COR-L47 (cell line): Measurements from ENCODE around the gene NR5A2.
"Not testable (repeated sequence)": the region's sequence is repeated elsewhere in the genome, so short reads cannot be mapped to it uniquely, and the experiment has no call there.

ENCODE experiments used
- DNase-seq: peaks from one replicate; lab custom pipeline; 2025; lab: John Stamatoyannopoulos, UW

Gene NR5A2

GRCh38 chr1:200165493-200166220, 138.1 kb downstream of the NR5A2 start:
- DNase-seq, result no peak

GRCh38 chr1:200166411-200166810, 138.9 kb downstream of the NR5A2 start:
- DNase-seq, result no peak

DNA sequence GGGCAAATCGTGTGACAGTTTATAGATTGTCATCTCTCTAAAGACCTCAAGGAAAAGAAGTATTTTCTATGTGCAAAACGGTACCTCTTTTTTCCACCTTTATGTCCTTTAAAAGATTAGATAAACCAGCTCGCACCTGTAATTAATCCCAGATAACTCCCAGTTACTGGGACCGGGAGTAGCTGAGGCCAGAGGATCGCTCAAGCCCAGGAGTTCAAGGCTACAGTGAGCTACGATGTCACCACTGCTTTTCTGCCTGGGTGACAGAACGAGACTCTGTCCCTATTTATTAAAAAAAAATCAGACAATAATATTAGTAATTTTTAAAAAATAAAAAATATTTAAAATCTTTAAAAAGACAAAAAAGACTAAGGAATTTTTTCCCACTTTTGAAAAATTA, 141.4 kb downstream of the NR5A2 start:
- no peak for DNase-seq

GRCh38 chr1:200172311-200172710, 144.8 kb downstream of the NR5A2 start:
- DNase-seq, result no peak

DNA sequence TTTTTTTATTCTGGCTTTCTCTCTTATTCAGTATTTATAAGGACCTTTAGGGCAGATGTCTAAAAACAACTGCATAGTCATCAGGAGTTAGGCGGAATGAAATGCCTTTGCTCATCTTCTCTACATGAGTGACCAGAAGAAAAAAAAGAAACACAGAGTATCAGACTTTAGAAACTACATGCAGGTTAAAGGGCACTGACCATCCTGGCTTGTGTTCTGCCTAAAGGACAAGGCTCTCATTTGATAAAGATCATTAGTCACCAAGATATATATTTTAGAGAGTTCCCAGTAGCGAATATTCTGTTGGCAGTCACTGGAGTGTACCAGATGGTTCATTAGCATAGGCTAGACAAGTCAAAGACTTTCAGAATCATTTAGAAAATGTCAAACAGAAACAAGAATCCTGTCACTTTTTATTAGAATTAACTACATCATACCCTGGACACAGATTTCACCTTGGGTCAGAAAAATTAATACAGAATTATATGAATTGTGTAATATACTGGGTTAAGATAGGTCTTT, 145.6 kb downstream of the NR5A2 start:
- no peak for DNase-seq

DNA sequence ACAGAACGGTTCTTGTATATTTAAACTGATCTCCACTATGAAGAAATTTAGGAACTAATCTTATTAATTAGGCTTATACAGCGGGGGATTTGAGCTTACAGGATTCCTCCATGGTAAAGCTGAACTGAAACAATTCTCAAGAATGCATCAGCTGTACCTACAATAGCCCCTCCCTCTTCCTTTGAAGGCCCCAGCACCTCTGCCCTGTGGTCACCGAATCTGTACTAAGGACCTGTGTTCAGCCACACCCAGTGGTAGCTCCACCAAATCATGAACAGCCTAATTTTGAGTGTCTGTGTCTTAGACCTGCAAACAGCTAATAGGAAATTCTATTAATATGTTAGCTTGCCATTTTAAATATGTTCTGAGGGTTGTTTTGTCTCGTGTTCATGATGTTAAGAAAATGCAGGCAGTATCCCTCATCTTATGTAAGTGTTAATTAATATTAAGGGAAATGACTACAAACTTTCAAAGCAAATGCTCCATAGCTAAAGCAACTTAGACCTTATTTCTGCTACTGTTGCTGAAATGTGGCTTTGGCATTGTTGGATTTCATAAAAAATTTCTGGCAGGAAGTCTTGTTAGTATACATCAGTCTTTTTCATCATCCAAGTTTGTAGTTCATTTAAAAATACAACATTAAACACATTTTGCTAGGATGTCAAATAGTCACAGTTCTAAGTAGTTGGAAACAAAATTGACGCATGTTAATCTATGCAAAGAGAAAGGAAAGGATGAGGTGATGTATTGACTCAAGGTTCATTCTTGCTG, 147.2 kb downstream of the NR5A2 start:
- DNase-seq, result no peak

DNA sequence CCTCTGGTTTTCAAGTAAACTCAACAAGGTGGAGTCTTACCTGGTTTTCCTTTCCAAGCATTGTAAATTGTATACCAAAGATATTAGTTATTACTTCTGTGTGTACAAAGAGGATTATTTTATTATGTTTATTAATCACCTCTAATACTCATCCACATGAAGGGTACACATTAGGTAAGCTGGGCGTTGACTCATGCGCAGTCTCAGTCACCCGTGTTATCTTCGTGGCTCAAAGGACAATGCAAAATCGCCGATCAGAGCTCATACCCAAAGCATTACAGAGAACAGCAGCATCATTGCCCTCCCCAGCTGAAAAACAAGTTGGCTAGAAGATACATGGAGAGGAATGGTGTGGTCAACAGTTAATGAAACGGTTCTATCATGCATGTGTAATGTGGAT, 148.7 kb downstream of the NR5A2 start:
- no peak for DNase-seq

DNA sequence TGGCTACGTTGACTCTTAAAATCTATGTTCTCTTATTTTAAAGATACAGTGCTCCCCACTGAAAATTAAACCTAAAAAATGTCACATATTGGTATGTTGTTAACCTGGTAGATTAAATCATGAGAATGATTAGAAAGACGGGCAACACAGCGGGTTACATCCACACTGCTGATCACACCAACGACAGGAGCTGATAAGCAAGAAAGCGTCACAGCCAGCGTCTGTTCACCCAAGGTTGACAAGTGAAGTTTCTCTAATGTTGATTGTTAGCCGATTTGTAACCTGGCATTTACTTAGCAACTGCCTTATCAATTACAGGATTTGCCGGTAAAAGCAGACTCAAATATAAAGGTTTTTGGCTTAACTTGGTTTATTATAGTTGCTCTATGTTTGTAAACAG, 149.3 kb downstream of the NR5A2 start:
- DNase-seq, result no peak

DNA sequence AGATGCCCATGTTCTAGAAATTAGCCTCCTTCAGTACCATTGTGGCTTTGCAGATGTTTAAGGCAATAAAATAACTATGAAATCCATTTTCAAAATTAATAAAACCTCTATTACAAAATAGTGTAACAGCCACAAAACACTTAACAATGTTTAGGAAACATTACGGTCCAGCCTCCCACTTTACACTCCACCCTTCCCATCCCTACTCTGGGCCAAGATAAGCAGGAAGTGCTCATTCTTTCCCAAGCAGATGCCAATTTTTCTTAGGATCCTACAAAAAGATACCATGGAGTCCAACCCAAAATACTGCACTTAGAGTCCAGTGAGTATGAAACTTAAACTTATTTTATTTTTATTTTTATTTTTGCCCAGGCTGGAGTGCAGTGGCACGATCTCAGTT, 150.8 kb downstream of the NR5A2 start:
- DNase-seq, result no peak

DNA sequence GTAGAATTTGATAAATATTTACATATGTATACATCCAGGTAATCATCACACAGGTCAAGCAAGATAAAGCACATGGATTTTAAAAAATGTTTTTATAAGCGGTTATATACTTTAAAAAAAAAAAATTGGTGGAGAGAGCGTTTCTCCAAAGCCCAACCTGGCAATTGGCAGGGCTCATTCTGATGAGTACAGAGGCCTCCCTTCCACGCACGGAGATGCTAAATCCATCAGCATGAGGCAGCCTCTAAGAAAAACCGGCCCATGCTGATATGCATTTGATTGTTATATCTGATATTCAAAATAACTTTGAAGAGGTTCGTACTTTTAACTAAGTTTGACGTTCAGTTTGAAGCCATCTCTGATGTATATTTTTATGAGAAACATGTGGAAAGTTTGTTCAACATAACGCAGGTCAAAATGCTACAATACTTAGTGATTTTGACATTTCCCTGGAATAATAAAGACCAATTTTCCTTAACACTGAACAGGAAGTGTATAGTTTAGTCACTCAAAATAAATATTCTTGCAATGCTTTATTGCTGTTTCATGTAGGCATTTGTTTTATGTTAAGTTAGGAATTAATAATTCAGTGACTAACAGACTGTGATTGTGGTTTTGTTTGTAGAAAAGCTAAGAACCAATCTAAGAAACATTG, 151.7 kb downstream of the NR5A2 start:
- no peak for DNase-seq

DNA sequence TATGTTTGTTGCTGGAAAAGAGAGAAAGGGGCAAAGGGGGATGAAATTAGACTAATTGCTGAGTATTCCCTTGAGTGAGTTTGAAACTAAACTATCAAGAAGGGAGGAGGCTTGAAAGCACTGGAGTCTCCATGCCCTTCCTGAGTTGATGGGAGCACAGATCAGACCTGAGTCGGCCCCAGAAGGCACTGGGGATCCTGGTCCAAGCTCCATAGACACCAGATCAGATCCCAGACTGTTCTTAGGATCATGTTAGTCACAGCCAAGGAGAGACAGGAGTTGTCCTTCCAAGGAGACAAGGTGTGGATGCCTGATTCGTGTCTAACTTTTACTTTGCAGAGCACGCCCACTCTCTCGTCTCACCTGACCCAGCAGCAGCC, 152.3 kb downstream of the NR5A2 start:
- no peak for DNase-seq

DNA sequence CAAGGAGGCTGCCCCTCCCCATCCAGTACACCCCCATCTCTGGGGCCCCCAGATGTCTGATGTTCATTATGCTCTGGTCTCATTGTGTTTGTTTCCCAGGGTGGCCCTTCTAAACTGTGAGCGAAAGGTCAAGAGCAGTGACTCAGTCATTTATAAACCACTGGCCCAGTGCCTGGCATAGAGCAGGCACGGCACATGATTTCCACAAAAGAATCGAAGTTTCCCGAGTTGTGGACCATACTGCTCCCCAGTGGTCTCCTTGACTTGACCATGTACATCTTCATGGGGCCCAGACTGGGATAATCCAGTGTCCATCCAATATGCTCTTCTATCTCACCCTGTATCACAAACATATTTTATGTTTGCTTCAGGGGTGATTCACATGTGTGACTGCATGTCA, 153.3 kb downstream of the NR5A2 start:
- no peak for DNase-seq

- DNase-seq, result no peak
Measured at GRCh38 chr1:200181861-200182260, 154.4 kb downstream of the NR5A2 start.

- no peak for DNase-seq
Measured at GRCh38 chr1:200182701-200183100, 155.2 kb downstream of the NR5A2 start.

- DNase-seq, result no peak
Measured at GRCh38 chr1:200183637-200184036, 156.1 kb downstream of the NR5A2 start.

DNA sequence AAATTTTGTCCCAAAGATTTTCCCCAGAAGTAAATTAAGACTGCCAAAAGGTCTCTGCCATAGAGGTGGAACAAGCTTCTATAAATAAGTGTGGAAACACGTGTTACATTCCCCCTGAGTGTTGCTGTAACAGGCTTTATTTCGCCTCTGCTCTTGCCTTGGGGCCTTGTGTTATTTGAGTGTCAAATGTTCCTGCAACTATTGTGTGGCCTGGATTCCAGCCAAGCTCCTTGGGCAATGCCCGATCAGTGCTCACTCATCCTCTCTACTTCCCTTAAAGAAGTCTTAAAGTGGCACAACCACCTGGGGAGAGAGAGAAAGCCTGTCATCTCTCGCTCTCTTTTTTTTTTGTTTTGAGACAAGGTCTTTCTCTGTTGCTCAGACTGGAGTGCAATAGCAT, 156.7 kb downstream of the NR5A2 start:
- DNase-seq, result peak; percentile 78

DNA sequence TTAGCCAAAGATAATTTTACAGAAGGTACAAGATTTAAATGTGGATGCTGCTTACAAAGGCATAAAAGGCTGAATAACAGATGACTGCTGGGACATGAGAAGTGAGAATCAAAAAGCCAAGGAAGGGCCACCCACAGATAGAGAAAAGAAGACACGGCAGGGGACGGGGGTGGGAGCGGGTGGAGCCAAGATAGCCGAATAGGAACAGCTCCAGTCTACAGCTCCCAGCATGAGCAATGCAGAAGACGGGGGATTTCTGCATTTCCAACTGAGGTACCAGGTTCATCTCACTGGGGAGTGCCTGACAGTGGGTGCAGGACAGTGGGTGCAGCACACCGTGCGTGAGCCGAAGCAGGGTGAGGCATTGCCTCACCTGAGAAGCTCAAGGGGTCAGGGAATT, 157.7 kb downstream of the NR5A2 start:
- not testable (repeated sequence) for DNase-seq

DNA sequence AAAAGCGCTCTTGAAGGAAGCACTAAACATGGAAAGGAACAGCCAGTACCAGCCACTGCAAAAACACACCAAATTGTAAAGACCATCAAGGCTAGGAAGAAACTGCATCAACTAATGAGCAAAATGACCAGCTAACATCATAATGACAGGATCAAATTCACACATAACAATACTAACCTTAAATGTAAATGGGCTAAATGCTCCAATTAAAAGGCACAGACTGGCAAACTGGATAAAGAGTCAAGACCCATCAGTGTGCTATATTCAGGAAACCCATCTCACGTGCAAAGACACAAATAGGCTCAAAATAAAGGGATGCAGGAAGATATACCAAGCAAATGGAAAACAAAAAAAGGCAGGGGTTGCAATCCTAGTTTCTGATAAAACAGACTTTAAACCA, 159.8 kb downstream of the NR5A2 start:
- not testable (repeated sequence) for DNase-seq

DNA sequence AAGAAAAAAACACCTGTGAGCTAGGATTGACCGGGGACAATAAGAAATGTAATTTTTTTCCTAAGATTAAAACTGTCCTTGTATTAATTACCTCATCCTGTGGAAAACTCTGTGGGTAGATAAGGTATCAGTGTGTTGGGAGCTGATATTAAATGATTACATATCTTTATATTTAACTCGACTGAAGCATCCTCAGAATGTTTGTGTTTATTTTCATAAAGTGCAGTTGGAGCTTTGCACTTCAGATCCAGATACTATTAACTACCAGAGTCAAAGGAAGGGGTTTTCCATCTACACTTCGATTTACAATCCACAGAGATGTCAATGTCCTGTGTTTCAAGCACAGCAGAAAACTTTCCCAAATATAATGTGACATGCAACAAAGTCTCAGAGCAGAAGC, 164.5 kb downstream of the NR5A2 start:
- no peak for DNase-seq

GRCh38 chr1:200194477-200194876, 167.0 kb downstream of the NR5A2 start:
- DNase-seq, result no peak

DNA sequence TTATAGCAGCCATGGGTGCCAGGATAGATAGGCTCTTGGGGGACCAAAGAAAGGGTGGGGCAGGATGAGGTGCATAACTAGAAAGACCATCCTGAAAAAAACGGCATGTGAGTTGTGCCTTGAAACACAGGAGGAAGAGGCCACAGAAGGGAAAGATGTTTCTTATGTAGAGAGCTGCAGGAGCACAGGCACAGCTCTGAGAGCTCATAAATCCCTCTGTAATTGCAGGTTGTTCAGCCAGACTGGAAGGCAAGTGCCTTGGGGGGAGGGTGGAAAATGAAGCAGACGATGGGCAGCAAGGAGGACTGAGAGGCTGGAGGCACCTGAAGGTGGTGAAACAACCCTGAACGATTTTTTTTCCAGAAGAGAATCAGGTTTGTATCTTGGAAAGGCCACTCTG, 170.7 kb downstream of the NR5A2 start:
- DNase-seq, result no peak

DNA sequence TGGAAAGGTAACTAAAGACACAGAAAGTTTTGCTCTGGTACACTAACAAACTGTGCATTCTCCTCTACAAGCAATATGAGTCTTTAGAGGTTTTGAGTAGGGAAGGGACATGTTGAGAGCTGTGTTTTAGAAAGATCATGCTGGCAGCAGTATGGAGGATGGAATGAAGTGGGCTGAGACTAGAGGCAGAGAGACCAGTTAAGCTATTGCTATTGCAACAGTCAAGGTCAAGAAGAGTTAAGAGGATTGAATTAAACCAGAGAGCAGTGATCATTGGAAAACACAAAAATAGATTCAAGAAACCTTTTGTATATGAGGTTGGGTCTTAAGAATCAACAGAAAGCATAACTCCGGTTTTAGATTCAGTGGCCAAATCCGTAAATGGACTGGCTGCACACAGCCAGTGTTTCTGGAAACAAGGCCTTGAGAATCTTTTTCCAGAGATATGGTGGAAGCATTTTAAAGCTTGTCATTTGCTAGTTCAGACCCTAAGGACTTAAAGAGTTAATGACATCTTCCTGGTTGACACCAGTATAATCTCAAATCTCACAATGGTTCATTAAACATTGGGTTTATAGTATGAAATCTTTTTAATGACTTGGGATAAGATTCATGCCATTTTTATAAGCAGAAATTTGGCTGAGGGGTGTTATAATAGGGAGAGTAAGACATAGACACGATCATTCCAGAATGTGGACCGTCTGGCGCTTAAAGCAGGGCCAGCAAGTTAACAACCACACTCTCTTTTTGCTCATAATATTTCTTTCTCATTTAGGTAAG, 177.9 kb downstream of the NR5A2 start:
- DNase-seq, result no peak
